PC-9 (cell line): ENCODE measurements around the gene SUMO2. TPM values are rescaled to one million over a fixed set of nuclear protein-coding genes. Genes with fewer than 3 reads are reported as not detected.

ENCODE experiments used
- BruUV-seq: library from RNA; stranded (reverse); fragments of 400-500 nt; replicated peaks from 2 replicates; lab custom pipeline; 2021; lab: Mats Ljungman, UMichigan
- CTCF ChIA-PET: fragments of 300-600 bp; sonication (Branson Sonifier 250); formaldehyde crosslinking; loops from one replicate; lab custom pipeline; 2022; ENCODE audit warnings: antibody characterized with exemption; lab: Charles Lee
- POLR2A ChIA-PET: fragments of 300-600 bp; sonication (Branson Sonifier 250); formaldehyde crosslinking; loops from one replicate; lab custom pipeline; 2022; ENCODE audit warnings: antibody characterized with exemption; ENCODE audit not compliant: unreplicated experiment; lab: Charles Lee
- DNase-seq, 2 experiments: peaks; one replicate each; pipeline versions ENCODE4 v3.0.0 to v3.0.0-alpha.2; 2015 to 2022; ENCODE audit warnings: mixed read lengths in 1 of 2
- H2AFZ ChIP-seq: fragments of 200-600 bp; sonication (generic); 2 replicates; pipeline ENCODE4 v1.8.1; 2017; ENCODE audit warnings: antibody characterized with exemption
- H3F3A ChIP-seq: fragments of 200-600 bp; sonication (generic); 2 replicates; pipeline ENCODE4 v1.8.1; 2017; ENCODE audit warnings: antibody characterized with exemption, mild to moderate bottlenecking, low read depth; ENCODE audit not compliant: insufficient read depth
- H3K27ac ChIP-seq: fragments of 200-600 bp; sonication (generic); 2 replicates; pipeline ENCODE4 v1.6.1; 2016; ENCODE audit warnings: mixed run types
- H3K27me3 ChIP-seq: fragments of 200-600 bp; sonication (generic); 2 replicates; pipeline ENCODE4 v1.6.1; 2016; ENCODE audit warnings: low read depth, mixed run types; ENCODE audit not compliant: insufficient read depth
- H3K36me3 ChIP-seq: fragments of 200-600 bp; sonication (generic); 2 replicates; pipeline ENCODE4 v1.6.1; 2016; ENCODE audit warnings: low read depth, mixed run types
- H3K4me1 ChIP-seq: fragments of 200-600 bp; sonication (generic); replicated peaks from 2 replicates; pipeline ENCODE4 v1.6.1; 2016; ENCODE audit warnings: mixed run types; ENCODE audit not compliant: insufficient read depth
- H3K4me2 ChIP-seq: fragments of 200-600 bp; sonication (generic); 2 replicates; pipeline ENCODE4 v1.6.1; 2017; ENCODE audit warnings: mixed run types
- H3K4me3 ChIP-seq: fragments of 200-600 bp; sonication (generic); 2 replicates; pipeline ENCODE4 v1.6.1; 2016; ENCODE audit warnings: mixed run types
- H3K79me2 ChIP-seq: fragments of 200-600 bp; sonication (generic); 2 replicates; pipeline ENCODE4 v1.6.1; 2017; ENCODE audit warnings: low read depth, mixed run types
- H3K9me2 ChIP-seq: fragments of 200-600 bp; sonication (generic); 2 replicates; pipeline ENCODE4 v1.8.1; 2017; ENCODE audit warnings: mild to moderate bottlenecking; ENCODE audit not compliant: insufficient read depth
- H3K9me3 ChIP-seq: fragments of 200-600 bp; sonication (generic); 2 replicates; pipeline ENCODE4 v1.8.1; 2016; ENCODE audit warnings: low read depth; ENCODE audit not compliant: insufficient read depth
- H4K20me1 ChIP-seq: fragments of 200-600 bp; sonication (generic); 2 replicates; pipeline ENCODE4 v1.8.1; 2017; ENCODE audit not compliant: insufficient read depth
- EZH2 ChIP-seq: fragments of 200-600 bp; sonication (generic); IDR thresholded peaks from 2 replicates; pipeline ENCODE4 v1.8.0; 2017; ENCODE audit warnings: antibody characterized with exemption, low read depth
- intact Hi-C: fragments of 100-400 bp; cut with micrococcal nuclease; formaldehyde crosslinking; loops from one replicate; pipeline ENCODE4 v1.10.0; 2022; ENCODE audit not compliant: unreplicated experiment
- total RNA-seq: library from RNA; stranded (reverse); gene quantifications from 2 replicates; pipeline ENCODE4 v1.2.3, GENCODE V29; 2021
- TF ChIP-seq, protein P1 (sequence below): fragments of 200-600 bp; sonication (generic); conservative IDR thresholded peaks from 2 replicates; pipeline ENCODE4 v1.6.1; 2017; ENCODE audit warnings: mixed run types, antibody characterized with exemption, mild to moderate bottlenecking, moderate library complexity

SUMO2 gene
- total RNA-seq, 1 experiment from 2014 or later = 486 TPM

- H3K4me2 ChIP-seq = 0 out of 2 replicates have a peak overlapping the region, but pooled peaks have one; percentile 9
- no peak overlapping the region for H2AFZ ChIP-seq
- no TSS peak for BruUV-seq
- no peak overlapping the region for H3K4me3 ChIP-seq
- no peaks in the 10 kb centered on the region for H3K36me3 ChIP-seq
- POLR2A ChIA-PET = interaction anchor here (0.5 kb wide), 1 partner anchor 29 kb away, joined by 3 read pairs; no protein-coding TSS in a partner anchor
- H3K27me3 ChIP-seq = no peaks in the 10 kb centered on the region
- peaks cover 43% of the 10 kb centered on the region for H3K4me1 ChIP-seq
- intact Hi-C loops = no loop called here
- peaks cover 77% of the 10 kb centered on the region for H3F3A ChIP-seq
- peak overlapping the region; percentile 93 for H3K27ac ChIP-seq
- CTCF ChIA-PET = interaction anchor here (0.5 to 0.6 kb wide), 2 partner anchors 29 to 30 kb away, joined by 4 to 12 read pairs; no protein-coding TSS in a partner anchor
- H3K9me2 ChIP-seq = no peaks in the 10 kb centered on the region
- no peaks in the 10 kb centered on the region for H3K9me3 ChIP-seq
- TF ChIP-seq EZH2 = no peak
- TF ChIP-seq, protein P1, sequence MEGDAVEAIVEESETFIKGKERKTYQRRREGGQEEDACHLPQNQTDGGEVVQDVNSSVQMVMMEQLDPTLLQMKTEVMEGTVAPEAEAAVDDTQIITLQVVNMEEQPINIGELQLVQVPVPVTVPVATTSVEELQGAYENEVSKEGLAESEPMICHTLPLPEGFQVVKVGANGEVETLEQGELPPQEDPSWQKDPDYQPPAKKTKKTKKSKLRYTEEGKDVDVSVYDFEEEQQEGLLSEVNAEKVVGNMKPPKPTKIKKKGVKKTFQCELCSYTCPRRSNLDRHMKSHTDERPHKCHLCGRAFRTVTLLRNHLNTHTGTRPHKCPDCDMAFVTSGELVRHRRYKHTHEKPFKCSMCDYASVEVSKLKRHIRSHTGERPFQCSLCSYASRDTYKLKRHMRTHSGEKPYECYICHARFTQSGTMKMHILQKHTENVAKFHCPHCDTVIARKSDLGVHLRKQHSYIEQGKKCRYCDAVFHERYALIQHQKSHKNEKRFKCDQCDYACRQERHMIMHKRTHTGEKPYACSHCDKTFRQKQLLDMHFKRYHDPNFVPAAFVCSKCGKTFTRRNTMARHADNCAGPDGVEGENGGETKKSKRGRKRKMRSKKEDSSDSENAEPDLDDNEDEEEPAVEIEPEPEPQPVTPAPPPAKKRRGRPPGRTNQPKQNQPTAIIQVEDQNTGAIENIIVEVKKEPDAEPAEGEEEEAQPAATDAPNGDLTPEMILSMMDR = no peak
- peaks cover 26% of the 10 kb centered on the region for H3K79me2 ChIP-seq
- no peaks in the 10 kb centered on the region; the same call in 1 of the 2 replicates for H4K20me1 ChIP-seq
- DNase-seq = no peak
Observed at GRCh38 chr17:75125984-75126383, 56.8 kb downstream of the SUMO2 start.

DNA sequence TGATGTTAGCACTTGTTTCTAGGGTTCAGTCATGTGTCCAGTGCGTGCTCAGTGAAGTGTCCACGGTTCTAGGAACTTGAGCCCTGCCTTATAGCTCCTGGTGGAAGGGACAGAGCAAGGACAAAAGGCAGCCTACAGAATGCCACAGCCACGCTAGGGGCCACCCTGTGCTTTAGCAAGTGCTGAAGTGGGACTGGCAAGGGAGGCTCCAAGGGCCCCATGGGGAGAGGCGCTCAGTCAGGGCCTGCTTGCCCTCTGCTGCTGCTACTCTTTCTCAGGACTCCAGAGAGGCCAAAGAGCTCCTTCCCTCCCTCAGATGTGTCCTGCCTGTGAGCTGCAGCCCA is 58.0 kb downstream of the SUMO2 start:
- Histone ChIP-seq H3K9me3 (no peaks in the 10 kb centered on the region), H3K79me2 (peaks cover 15% of the 10 kb centered on the region), H3K4me2 (peak overlapping the region; percentile 79), H3F3A (peaks cover 74% of the 10 kb centered on the region), H3K36me3 (no peaks in the 10 kb centered on the region), H3K27me3 (no peaks in the 10 kb centered on the region), H3K9me2 (no peaks in the 10 kb centered on the region), H3K4me1 (peaks cover 39% of the 10 kb centered on the region), H2AFZ (peak overlapping the region; percentile 65; the same call in 1 of the 2 replicates), H4K20me1 (no peaks in the 10 kb centered on the region), H3K4me3 (peak overlapping the region; percentile 45; the same call in 1 of the 2 replicates), H3K27ac (peak overlapping the region; percentile 93)
- intact Hi-C loops = loop anchor here (1.0 kb wide), 1 partner anchor 35 kb away; no protein-coding TSS in a partner anchor
- ChIA-PET POLR2A (interaction anchor here (0.5 to 1.2 kb wide), 4 partner anchors 11 to 402 kb away, joined by 3 to 5 read pairs (median 4); no protein-coding TSS in a partner anchor), CTCF (interaction anchor here (2.3 kb wide), 1 partner anchor 11 kb away, joined by 13 read pairs; no protein-coding TSS in a partner anchor)
- DNase-seq = no peak
- BruUV-seq = TSS peak; percentile 92
- TF ChIP-seq, protein P1 = no peak
- no peak for TF ChIP-seq EZH2

DNA sequence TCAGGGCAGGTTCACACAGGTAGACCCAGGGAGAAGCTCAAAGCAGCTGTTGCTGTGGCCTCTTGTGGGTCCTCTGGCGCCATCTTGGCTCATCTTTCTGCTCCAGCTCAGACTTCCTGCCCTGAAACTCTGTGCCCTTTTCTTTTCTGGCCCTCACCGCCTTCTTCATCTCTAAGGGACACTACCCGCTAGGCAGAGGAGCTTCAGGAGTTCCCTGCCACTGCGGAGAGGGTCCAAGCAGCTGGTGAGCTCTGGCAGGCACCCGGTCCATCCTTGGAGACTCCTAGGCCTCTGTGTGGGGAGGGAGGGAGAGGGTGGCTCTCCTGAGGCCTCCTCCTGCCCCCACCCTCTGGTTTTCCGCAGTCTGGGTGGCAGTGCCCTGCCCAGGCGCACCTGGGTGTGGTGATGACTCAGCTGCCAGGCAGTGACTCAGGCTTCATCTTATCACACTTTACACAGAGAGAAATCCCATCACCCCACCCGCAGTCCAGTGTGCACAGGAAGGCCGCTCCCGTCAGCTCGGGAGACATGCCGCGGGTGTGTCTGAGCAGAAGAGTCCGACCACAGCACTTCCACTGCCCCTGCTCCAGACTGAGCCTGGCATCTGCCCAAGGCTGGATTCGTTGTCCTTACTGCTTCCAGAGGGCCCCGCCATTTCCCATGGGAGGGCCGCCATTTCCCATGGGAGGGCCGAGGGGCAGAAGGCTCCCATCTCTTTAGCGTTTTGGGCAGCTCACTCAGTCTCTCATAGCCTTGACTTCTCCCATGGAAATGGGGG is 58.5 kb downstream of the SUMO2 start:
- Histone ChIP-seq H3K9me3 (no peaks in the 10 kb centered on the region), H3K27me3 (no peaks in the 10 kb centered on the region), H3K36me3 (no peaks in the 10 kb centered on the region), H3K79me2 (peaks cover 12% of the 10 kb centered on the region), H3K4me2 (peak overlapping the region; percentile 79), H3K27ac (peak overlapping the region; percentile 93), H4K20me1 (no peaks in the 10 kb centered on the region), H3K9me2 (no peaks in the 10 kb centered on the region), H2AFZ (peak overlapping the region; percentile 70; the same call in 1 of the 2 replicates), H3F3A (peaks cover 69% of the 10 kb centered on the region), H3K4me1 (peaks cover 39% of the 10 kb centered on the region), H3K4me3 (peak overlapping the region; percentile 45; the same call in 1 of the 2 replicates)
- intact Hi-C loops = loop anchor here (1.0 kb wide), 1 partner anchor 35 kb away; no protein-coding TSS in a partner anchor
- CTCF ChIA-PET = interaction anchor here (0.6 to 2.3 kb wide), 5 partner anchors 9 to 82 kb away, joined by 3 to 13 read pairs (median 3); no protein-coding TSS in a partner anchor
- POLR2A ChIA-PET = interaction anchor here (0.5 to 1.2 kb wide), 6 partner anchors 10 to 402 kb away, joined by 3 to 12 read pairs (median 4); no protein-coding TSS in a partner anchor
- DNase-seq = peak; percentile 97
- no peak for TF ChIP-seq EZH2
- TF ChIP-seq, protein P1 = no peak; the same call in 1 of the 2 replicates
- BruUV-seq = no TSS peak
